Colonic mucosa (tissue), 4 donors: ENCODE results near the gene PTRHD1. TPM values are rescaled to one million over a fixed set of nuclear protein-coding genes. Genes with fewer than 3 reads are reported as not detected.

ENCODE experiments used
- DNase-seq: peaks from one replicate; pipeline ENCODE4 v3.0.0-alpha.2; 2020
- H3K27ac ChIP-seq: fragments of 200-600 bp; one replicate; pipeline ENCODE4 v1.8.0; 2021
- H3K27me3 ChIP-seq: fragments of 200-600 bp; one replicate; pipeline ENCODE4 v1.8.0; 2021
- H3K36me3 ChIP-seq: fragments of 200-600 bp; one replicate; pipeline ENCODE4 v1.8.0; 2021
- H3K4me1 ChIP-seq: fragments of 200-600 bp; one replicate; pipeline ENCODE4 v1.8.0; 2021; ENCODE audit warnings: mild to moderate bottlenecking
- H3K4me3 ChIP-seq: fragments of 200-600 bp; one replicate; pipeline ENCODE4 v1.8.0; 2021
- H3K9ac ChIP-seq, 2 donors: one replicate each; pipeline ENCODE4 v1.7.0; 2013; ENCODE audit warnings: control low read depth in 2 of 2, low read depth in 2 of 2, low read length in 2 of 2
- H3K9me3 ChIP-seq: fragments of 200-600 bp; one replicate; pipeline ENCODE4 v1.8.0; 2021
- CTCF ChIP-seq: fragments of 200-600 bp; IDR thresholded peaks from one replicate; pipeline ENCODE4 v1.8.0; 2022; ENCODE audit warnings: antibody characterized with exemption, mild to moderate bottlenecking
- intact Hi-C: fragments of 100-400 bp; cut with DNase I; formaldehyde crosslinking; loops from one replicate; pipeline ENCODE4 v1.14.1; 2022
- total RNA-seq, 2 donors: library from RNA; stranded (reverse); fragmentation: NEBNext Ultra II Directional in 1 of 2; extraction: Animal tissue kit (Norgen Biotek cat#: 25700) in 1 of 2; gene quantifications; one replicate each; pipeline ENCODE4 v1.2.1, GENCODE V29; 2021
- donor health status: healthy.
- donor health status: DM: no; HTN: no; CAD: no.
- donor health status: DM: no; HTN: no; CAD: no.

Gene PTRHD1
- total RNA-seq, 2 donors from 2014 or later: 38.2 to 47.6 TPM

- intact Hi-C loops: no loop called here
These were observed 25.6 kb upstream of the PTRHD1 start for GRCh38 chr2:24818721-24819167.

DNA sequence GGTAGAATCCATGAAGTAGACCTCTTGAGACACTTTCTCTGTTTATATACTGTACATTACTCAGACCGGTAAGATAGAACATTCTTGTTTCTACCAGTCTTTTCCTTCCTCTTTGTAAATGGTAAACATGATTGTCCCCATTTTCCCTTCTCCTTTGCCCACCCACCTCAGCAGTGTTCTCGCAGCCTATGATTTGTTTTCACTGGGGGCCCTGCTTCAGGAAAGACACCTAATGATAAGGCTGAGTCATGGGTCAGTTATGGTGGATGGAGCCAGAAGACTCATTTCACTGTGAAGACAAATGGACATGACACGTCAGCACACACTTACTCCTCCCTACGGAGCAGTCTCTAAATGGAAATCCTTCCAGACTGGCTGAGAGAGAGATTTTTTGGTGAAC lies 23.7 kb upstream of the PTRHD1 start:
- H3K4me3 ChIP-seq: no peak overlapping the region
- no peaks in the 10 kb centered on the region for H3K4me1 ChIP-seq
- no peak overlapping the region for H3K27ac ChIP-seq
- H3K9me3 ChIP-seq: no peaks in the 10 kb centered on the region
- TF ChIP-seq CTCF: no peak
- H3K36me3 ChIP-seq: no peaks in the 10 kb centered on the region
- no peak overlapping the region for H3K9ac ChIP-seq
- no peaks in the 10 kb centered on the region for H3K27me3 ChIP-seq
- intact Hi-C loops: no loop called here
- DNase-seq: peak; percentile 6

More at GRCh38 chr2:24818721-24819167, 25.6 kb upstream of the PTRHD1 start:
- DNase-seq: peak; percentile 12
- H3K4me1 ChIP-seq: no peaks in the 10 kb centered on the region
- no peaks in the 10 kb centered on the region for H3K9me3 ChIP-seq
- no peaks in the 10 kb centered on the region for H3K27me3 ChIP-seq
- no peak overlapping the region for H3K9ac ChIP-seq
- H3K4me3 ChIP-seq: no peak overlapping the region
- H3K36me3 ChIP-seq: no peaks in the 10 kb centered on the region
- no peak for TF ChIP-seq CTCF
- H3K27ac ChIP-seq: no peak overlapping the region

GRCh38 chr2:24816404-24816803 lies 23.2 kb upstream of the PTRHD1 start:
- no peak for TF ChIP-seq CTCF
- Histone ChIP-seq H3K9me3 (no peaks in the 10 kb centered on the region), H3K4me3 (no peak overlapping the region), H3K4me1 (no peaks in the 10 kb centered on the region), H3K27me3 (no peaks in the 10 kb centered on the region), H3K27ac (no peak overlapping the region), H3K36me3 (no peaks in the 10 kb centered on the region), H3K9ac (no peak overlapping the region)
- peak; percentile 3 for DNase-seq
- intact Hi-C loops: no loop called here

DNA sequence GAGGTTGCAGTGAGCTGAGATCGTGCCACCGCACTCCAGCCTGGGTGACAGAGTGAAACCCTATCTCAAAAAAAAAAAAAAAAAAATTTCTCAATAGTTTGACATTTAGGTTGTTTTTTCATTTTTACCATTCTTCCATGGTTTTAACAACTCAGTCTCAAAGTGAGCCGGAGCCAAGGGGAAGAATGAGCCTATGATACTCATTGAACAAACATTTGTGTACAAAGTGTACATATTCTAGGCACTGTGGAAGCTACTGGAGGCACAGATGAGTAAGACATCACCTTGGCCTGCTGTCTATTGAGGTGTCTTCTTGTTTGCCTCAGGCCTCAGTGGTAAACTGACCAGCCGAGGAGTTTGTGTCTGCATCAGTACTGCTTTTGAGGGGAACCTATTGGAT lies 22.0 kb upstream of the PTRHD1 start:
- H3K27me3 ChIP-seq: no peaks in the 10 kb centered on the region
- no peak overlapping the region for H3K27ac ChIP-seq
- no peaks in the 10 kb centered on the region for H3K9me3 ChIP-seq
- no peak overlapping the region for H3K4me3 ChIP-seq
- no peak for TF ChIP-seq CTCF
- no peak for DNase-seq
- no peak overlapping the region for H3K9ac ChIP-seq
- no peaks in the 10 kb centered on the region for H3K4me1 ChIP-seq
- H3K36me3 ChIP-seq: no peaks in the 10 kb centered on the region
- intact Hi-C loops: no loop called here

- Histone ChIP-seq H3K9ac (no peak overlapping the region), H3K4me1 (no peaks in the 10 kb centered on the region), H3K27me3 (no peaks in the 10 kb centered on the region), H3K4me3 (no peak overlapping the region), H3K9me3 (no peaks in the 10 kb centered on the region), H3K36me3 (no peaks in the 10 kb centered on the region), H3K27ac (no peak overlapping the region)
- DNase-seq: no peak
- intact Hi-C loops: no loop called here
- TF ChIP-seq CTCF: no peak
These were observed 21.3 kb upstream of the PTRHD1 start for GRCh38 chr2:24814516-24814915.
